SK-N-SH (cell line): ENCODE results near the gene EBP.

Source experiments
- CTCF ChIP-seq: fragments of 200-600 bp; sonication (generic); IDR thresholded peaks from 2 replicates; pipeline ENCODE4 v1.6.1; 2017; ENCODE audit warnings: antibody characterized with exemption, mild to moderate bottlenecking, moderate library complexity
- EP300 ChIP-seq, 2 experiments: IDR thresholded peaks; 2 replicates each; pipeline versions ENCODE4 v1.4.0 to v1.6.1; 2012; ENCODE audit warnings: borderline replicate concordance in 1 of 2, low read depth in 1 of 2, low read length in 1 of 2
- EZH2phosphoT487 ChIP-seq: fragments of 200-600 bp; sonication (generic); IDR thresholded peaks from 2 replicates; pipeline ENCODE4 v1.6.1; 2017; ENCODE audit warnings: low read depth, mixed run types, mild to moderate bottlenecking, antibody characterized with exemption, moderate library complexity, borderline replicate concordance
- FOXM1 ChIP-seq: IDR thresholded peaks from 2 replicates; pipeline ENCODE4 v1.4.0; 2012; ENCODE audit warnings: low read depth, mild to moderate bottlenecking
- MAX ChIP-seq: IDR thresholded peaks from 2 replicates; pipeline ENCODE4 v1.4.0; 2012; ENCODE audit warnings: low read depth
- MXI1 ChIP-seq: IDR thresholded peaks from 2 replicates; pipeline ENCODE4 v1.6.1; 2012; ENCODE audit warnings: mild to moderate bottlenecking, low read depth, low read length, improper control_type of control experiment
- NRF1 ChIP-seq: IDR thresholded peaks from 2 replicates; pipeline ENCODE4 v1.6.1; 2012; ENCODE audit warnings: low read depth, mild to moderate bottlenecking, low read length
- RAD21 ChIP-seq: IDR thresholded peaks from 2 replicates; pipeline ENCODE4 v1.6.1; 2012; ENCODE audit warnings: mild to moderate bottlenecking, low read length
- SIN3A ChIP-seq: IDR thresholded peaks from 2 replicates; pipeline ENCODE4 v1.6.1; 2012; ENCODE audit warnings: low read depth, mild to moderate bottlenecking, low read length, moderate library complexity, borderline replicate concordance
- SMC3 ChIP-seq: IDR thresholded peaks from 2 replicates; pipeline ENCODE4 v1.6.1; 2012; ENCODE audit warnings: low read depth, low read length, improper control_type of control experiment
- YY1 ChIP-seq: IDR thresholded peaks from 2 replicates; pipeline ENCODE4 v1.4.0; 2012; ENCODE audit warnings: low read depth, mild to moderate bottlenecking
- TF ChIP-seq, protein P1 (sequence below): fragments of 150-350 bp; IDR thresholded peaks from 2 replicates; pipeline ENCODE4 v1.6.1; 2016; ENCODE audit warnings: mild to moderate bottlenecking, low read depth, low read length

GRCh38 chrX:48475774-48476577 is 45.6 kb upstream of the EBP start, which contains the start of gene FTSJ1:
- TF ChIP-seq MAX (peak; percentile 28; the same call in 1 of the 2 replicates), EP300 (IDR thresholded peaks at IDR 0.05; ENCODE audit: borderline replicate concordance in 1 of 2, low read depth in 1 of 2, low read length in 1 of 2) (no peak), CTCF (no peak), SMC3 (no peak), SIN3A (peak; percentile 40; the same call in 1 of the 2 replicates), FOXM1 (no peak), MXI1 (peak; percentile 95), NRF1 (peak; percentile 46; the same call in 1 of the 2 replicates), EZH2phosphoT487 (no peak), YY1 (peak; percentile 93), RAD21 (no peak)
- TF ChIP-seq, protein P1, sequence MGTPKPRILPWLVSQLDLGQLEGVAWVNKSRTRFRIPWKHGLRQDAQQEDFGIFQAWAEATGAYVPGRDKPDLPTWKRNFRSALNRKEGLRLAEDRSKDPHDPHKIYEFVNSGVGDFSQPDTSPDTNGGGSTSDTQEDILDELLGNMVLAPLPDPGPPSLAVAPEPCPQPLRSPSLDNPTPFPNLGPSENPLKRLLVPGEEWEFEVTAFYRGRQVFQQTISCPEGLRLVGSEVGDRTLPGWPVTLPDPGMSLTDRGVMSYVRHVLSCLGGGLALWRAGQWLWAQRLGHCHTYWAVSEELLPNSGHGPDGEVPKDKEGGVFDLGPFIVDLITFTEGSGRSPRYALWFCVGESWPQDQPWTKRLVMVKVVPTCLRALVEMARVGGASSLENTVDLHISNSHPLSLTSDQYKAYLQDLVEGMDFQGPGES: no peak
